DND-41 (cell line): ENCODE results near the gene GMPPB.

Source experiments
- ATAC-seq: fragments of 200-7000 bp; cut with Tn5 transposase; 3 replicates; pipeline ENCODE4 v1.9.1; 2021; ENCODE audit warnings: low read depth; ENCODE audit not compliant: insufficient read depth
- DNase-seq: peaks from one replicate; pipeline ENCODE4 v3.0.0-alpha.2; 2020
- H2AFZ ChIP-seq: 2 replicates; pipeline ENCODE4 v1.6.0; 2012; ENCODE audit warnings: low read depth, low read length
- H3K27ac ChIP-seq: 2 replicates; pipeline ENCODE4 v1.5.1; 2012; ENCODE audit warnings: low read length, inconsistent platforms
- H3K27me3 ChIP-seq: fragments of 200-600 bp; sonication (generic); 2 replicates; pipeline ENCODE4 v1.6.0; 2012; ENCODE audit warnings: low read length, mild to moderate bottlenecking, inconsistent platforms; ENCODE audit not compliant: insufficient read depth, poor library complexity
- H3K36me3 ChIP-seq: 2 replicates; pipeline ENCODE4 v1.5.1; 2012; ENCODE audit warnings: low read length, inconsistent platforms; ENCODE audit not compliant: insufficient read depth
- H3K4me1 ChIP-seq: 2 replicates; pipeline ENCODE4 v1.5.1; 2012; ENCODE audit warnings: mild to moderate bottlenecking, low read length; ENCODE audit not compliant: insufficient read depth
- H3K4me2 ChIP-seq: 2 replicates; pipeline ENCODE4 v1.6.0; 2012; ENCODE audit warnings: mild to moderate bottlenecking, moderate library complexity, low read length, inconsistent platforms; ENCODE audit not compliant: insufficient read depth
- H3K4me3 ChIP-seq, 2 experiments: fragments of 200-600 bp in 1 of 2; shearing (Covaris generic) in 1 of 2; 2 replicates each; pipeline ENCODE4 v1.5.1; 2012 to 2016; ENCODE audit warnings: inconsistent platforms in 2 of 2, low read length in 2 of 2, mild to moderate bottlenecking in 2 of 2, low read depth in 1 of 2, moderate library complexity in 1 of 2
- H3K79me2 ChIP-seq: 2 replicates; pipeline ENCODE4 v1.6.0; 2012; ENCODE audit warnings: low read length, inconsistent platforms; ENCODE audit not compliant: insufficient read depth
- H3K9ac ChIP-seq: 2 replicates; pipeline ENCODE4 v1.6.0; 2012; ENCODE audit warnings: low read depth, mild to moderate bottlenecking, inconsistent platforms, low read length, moderate library complexity
- H3K9me3 ChIP-seq: 2 replicates; pipeline ENCODE4 v1.5.1; 2012; ENCODE audit warnings: low read length, moderate library complexity, mild to moderate bottlenecking, inconsistent platforms; ENCODE audit not compliant: insufficient read depth, severe bottlenecking
- H4K20me1 ChIP-seq: 2 replicates; pipeline ENCODE4 v1.6.0; 2012; ENCODE audit warnings: low read length; ENCODE audit not compliant: insufficient read depth
- CTCF ChIP-seq: IDR thresholded peaks from 2 replicates; pipeline ENCODE4 v1.5.1; 2012; ENCODE audit warnings: borderline replicate concordance, low read length, moderate library complexity, mild to moderate bottlenecking; ENCODE audit not compliant: poor library complexity, severe bottlenecking; ENCODE audit errors: extremely low read depth
- EZH2 ChIP-seq: IDR thresholded peaks from 3 replicates; pipeline ENCODE4 v1.6.1; 2012; ENCODE audit warnings: borderline replicate concordance, low read depth, mild to moderate bottlenecking, moderate library complexity, low read length, inconsistent platforms; ENCODE audit not compliant: severe bottlenecking

The GMPPB gene

GRCh38 chr3:49712166-49712565 lies 11.6 kb downstream of the GMPPB start:
- H3K36me3 ChIP-seq, result peaks cover 20% of the 10 kb centered on the region; the same call in 1 of the 2 replicates
- H3K4me3 ChIP-seq, result no peak overlapping the region
- no peaks in the 10 kb centered on the region for H3K79me2 ChIP-seq
- no peak for TF ChIP-seq CTCF
- no peak for TF ChIP-seq EZH2
- H3K27me3 ChIP-seq, result no peaks in the 10 kb centered on the region
- no peak overlapping the region for H3K4me2 ChIP-seq
- H3K9me3 ChIP-seq, result no peaks in the 10 kb centered on the region
- H3K27ac ChIP-seq, result no peak overlapping the region
- ATAC-seq (no peak), DNase-seq (no peak)
- no peaks in the 10 kb centered on the region; the same call in 1 of the 2 replicates for H4K20me1 ChIP-seq
- no peak overlapping the region for H2AFZ ChIP-seq
- H3K4me1 ChIP-seq, result peaks cover 12% of the 10 kb centered on the region
- H3K9ac ChIP-seq, result no peak overlapping the region

- Histone ChIP-seq H3K4me1 (peaks cover 12% of the 10 kb centered on the region), H3K4me2 (no peak overlapping the region), H3K79me2 (no peaks in the 10 kb centered on the region), H3K27ac (no peak overlapping the region), H4K20me1 (no peaks in the 10 kb centered on the region; the same call in 1 of the 2 replicates), H3K9ac (no peak overlapping the region), H2AFZ (no peak overlapping the region), H3K4me3 (no peak overlapping the region), H3K27me3 (no peaks in the 10 kb centered on the region), H3K9me3 (no peaks in the 10 kb centered on the region), H3K36me3 (peaks cover 26% of the 10 kb centered on the region; the same call in 1 of the 2 replicates)
- TF ChIP-seq CTCF (no peak), EZH2 (no peak)
- ATAC-seq (no peak), DNase-seq (no peak)
Observed at GRCh38 chr3:49711489-49711888, 12.3 kb downstream of the GMPPB start.

- Histone ChIP-seq H3K27me3 (no peaks in the 10 kb centered on the region), H2AFZ (no peak overlapping the region), H3K79me2 (no peaks in the 10 kb centered on the region), H3K9ac (no peak overlapping the region), H3K4me3 (no peak overlapping the region), H3K27ac (no peak overlapping the region), H3K4me2 (no peak overlapping the region), H3K36me3 (peaks cover 29% of the 10 kb centered on the region), H3K4me1 (peaks cover 12% of the 10 kb centered on the region), H3K9me3 (no peaks in the 10 kb centered on the region), H4K20me1 (no peaks in the 10 kb centered on the region; the same call in 1 of the 2 replicates)
- no peak for ATAC-seq
- DNase-seq, result no peak
- TF ChIP-seq CTCF (no peak), EZH2 (no peak)
Observed at GRCh38 chr3:49709852-49710251, 13.9 kb downstream of the GMPPB start.

GRCh38 chr3:49707113-49707480 lies 16.7 kb downstream of the GMPPB start:
- no peak for TF ChIP-seq CTCF
- no peak for TF ChIP-seq EZH2
- ATAC-seq (no peak), DNase-seq (no peak)
- H3K4me2 ChIP-seq, result no peak overlapping the region
- no peaks in the 10 kb centered on the region for H3K79me2 ChIP-seq
- no peak overlapping the region for H2AFZ ChIP-seq
- H3K36me3 ChIP-seq, result peaks cover 39% of the 10 kb centered on the region
- H4K20me1 ChIP-seq, result peaks cover 4% of the 10 kb centered on the region; the same call in 1 of the 2 replicates
- H3K9me3 ChIP-seq, result no peaks in the 10 kb centered on the region
- H3K9ac ChIP-seq, result no peak overlapping the region
- no peaks in the 10 kb centered on the region for H3K4me1 ChIP-seq
- no peaks in the 10 kb centered on the region for H3K27me3 ChIP-seq
- H3K27ac ChIP-seq, result no peak overlapping the region
- H3K4me3 ChIP-seq, result no peak overlapping the region
